KBM-7 (cell line): ENCODE measurements around the gene C1orf21.

Source experiments
- DNase-seq: peaks from one replicate; pipeline ENCODE4 v3.0.0-alpha.2; 2015
- in situ Hi-C: fragments of 300-500 bp; cut with MboI; formaldehyde crosslinking; loops from 2 replicates; pipeline ENCODE4 v1.14.3; 2020; ENCODE audit warnings: low sequenced_read_pairs, low pct_unique_long_range_greater_than_20kb, mixed read lengths

The C1orf21 gene

DNA sequence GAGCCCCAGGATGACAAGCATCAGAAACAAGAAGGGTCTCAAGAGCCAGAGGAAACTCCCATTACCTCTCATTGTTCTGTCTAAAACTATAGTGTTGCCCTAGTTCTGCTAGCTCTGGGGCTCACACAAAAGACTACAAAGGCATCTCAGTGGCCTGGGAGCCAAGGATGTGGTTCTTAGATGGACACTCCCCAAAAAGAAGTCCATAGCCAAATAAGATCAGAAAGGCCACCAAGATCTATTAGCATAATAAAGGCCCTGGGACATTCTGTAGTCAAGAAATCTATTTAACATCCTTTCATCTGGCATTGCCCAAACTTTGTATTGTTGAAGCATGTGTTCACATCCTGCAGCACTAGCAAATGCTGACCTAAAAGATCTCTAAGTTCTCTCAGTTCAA is 268.4 kb downstream of the C1orf21 start:
- DNase-seq = no peak
- in situ Hi-C loops = loop anchor here (25.0 kb wide), 1 partner anchor 568 kb away; no protein-coding TSS in a partner anchor

DNA sequence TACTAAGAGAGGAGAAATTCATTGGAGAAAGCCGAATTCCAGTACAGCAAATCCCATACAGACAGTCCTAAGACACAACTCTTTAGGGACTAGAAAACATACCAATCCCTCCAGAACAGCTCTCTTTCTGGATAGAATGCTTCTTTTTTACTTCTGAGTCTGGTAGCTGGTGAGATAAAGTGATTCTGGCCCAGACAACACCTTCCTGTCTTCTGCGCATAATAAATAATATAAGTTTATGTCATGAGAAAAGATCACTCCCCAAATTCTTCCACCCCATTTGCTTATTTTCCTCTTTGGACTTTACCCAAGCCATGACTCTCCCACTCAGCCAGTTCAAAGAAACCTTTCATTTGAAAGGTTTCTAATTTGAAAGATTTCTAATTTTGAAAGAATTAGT is 269.4 kb downstream of the C1orf21 start:
- in situ Hi-C loops = loop anchor here (25.0 kb wide), 1 partner anchor 569 kb away; no protein-coding TSS in a partner anchor

DNA sequence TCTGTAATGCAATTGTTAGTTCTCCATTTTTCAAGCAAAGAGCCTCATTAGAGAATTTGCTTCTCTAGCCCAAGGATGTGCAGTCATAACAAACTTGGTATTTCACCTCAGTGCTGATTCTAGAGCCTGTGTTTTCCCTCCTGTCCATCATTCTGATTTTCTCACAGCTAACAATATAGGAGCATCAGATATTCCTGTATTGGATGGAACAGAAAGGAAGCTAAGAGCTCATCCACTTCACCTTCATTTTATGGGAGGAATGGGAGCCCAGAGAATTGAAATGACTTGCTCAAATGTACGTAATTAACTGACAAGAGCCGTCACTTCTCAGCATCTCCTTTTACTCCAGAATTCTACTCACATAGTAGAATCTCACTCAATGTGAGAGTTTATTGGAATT is 271.2 kb downstream of the C1orf21 start:
- in situ Hi-C loops = loop anchor here (25.0 kb wide), 1 partner anchor 571 kb away; no protein-coding TSS in a partner anchor
- DNase-seq = no peak

More for the DNA sequence above, 269.4 kb downstream of the C1orf21 start:
- no peak for DNase-seq

DNA sequence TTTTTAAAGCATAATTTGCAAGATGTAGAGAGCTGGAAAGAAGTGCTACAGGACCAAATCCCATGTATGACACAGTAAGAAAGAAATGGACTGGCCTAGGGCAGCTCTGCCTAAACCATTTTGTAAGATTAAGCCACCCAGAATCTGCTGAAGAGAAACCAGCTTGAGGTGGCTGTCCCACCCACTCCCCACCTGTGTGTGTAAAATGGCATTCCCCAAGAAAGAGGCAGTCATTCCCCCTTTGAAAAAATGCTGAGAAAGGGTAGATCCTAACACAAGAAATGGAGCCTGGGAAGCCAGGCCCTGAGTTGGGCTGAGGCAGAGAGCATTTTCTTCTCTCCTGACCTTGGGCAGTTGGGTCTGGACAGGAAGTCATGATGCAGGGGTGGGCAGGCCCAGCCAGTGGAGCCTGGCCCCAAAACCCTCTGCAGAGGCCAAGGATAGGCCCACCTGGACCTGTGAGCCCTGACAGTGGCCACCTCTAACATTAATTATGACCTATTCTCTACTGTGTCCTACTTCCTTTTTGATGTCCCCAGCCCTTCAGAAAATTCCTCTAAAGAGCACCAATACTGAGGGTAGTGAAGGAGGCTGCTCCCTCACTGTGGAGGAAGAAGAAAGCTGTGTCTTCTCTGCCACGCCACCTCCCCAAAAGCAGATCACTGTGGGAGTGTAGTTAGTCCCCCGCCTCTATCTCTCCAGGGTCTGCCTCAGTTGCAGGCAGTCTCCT is 273.8 kb downstream of the C1orf21 start:
- DNase-seq = no peak
- in situ Hi-C loops = loop anchor here (25.0 kb wide), 1 partner anchor 573 kb away; no protein-coding TSS in a partner anchor

DNA sequence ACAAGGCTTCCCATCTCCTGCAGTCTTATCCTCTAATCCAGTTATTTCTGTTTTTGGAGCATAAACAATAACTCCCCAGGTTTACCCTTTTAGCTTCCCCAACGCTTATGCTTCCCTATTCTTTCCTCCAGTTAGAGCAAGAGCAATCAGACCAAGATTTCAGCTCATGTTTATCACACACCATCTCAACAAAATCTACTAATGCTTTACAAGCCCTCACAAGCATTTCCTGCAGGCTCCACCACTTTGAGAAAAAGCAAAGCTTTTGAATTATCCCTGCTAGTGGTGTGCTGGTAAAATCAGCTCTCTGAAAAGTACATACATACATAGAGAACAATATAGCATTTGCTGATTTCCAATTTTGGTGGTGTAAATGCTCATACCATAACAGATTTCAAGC is 275.0 kb downstream of the C1orf21 start:
- in situ Hi-C loops = loop anchor here (25.0 kb wide), 1 partner anchor 574 kb away; no protein-coding TSS in a partner anchor
- no peak for DNase-seq

DNA sequence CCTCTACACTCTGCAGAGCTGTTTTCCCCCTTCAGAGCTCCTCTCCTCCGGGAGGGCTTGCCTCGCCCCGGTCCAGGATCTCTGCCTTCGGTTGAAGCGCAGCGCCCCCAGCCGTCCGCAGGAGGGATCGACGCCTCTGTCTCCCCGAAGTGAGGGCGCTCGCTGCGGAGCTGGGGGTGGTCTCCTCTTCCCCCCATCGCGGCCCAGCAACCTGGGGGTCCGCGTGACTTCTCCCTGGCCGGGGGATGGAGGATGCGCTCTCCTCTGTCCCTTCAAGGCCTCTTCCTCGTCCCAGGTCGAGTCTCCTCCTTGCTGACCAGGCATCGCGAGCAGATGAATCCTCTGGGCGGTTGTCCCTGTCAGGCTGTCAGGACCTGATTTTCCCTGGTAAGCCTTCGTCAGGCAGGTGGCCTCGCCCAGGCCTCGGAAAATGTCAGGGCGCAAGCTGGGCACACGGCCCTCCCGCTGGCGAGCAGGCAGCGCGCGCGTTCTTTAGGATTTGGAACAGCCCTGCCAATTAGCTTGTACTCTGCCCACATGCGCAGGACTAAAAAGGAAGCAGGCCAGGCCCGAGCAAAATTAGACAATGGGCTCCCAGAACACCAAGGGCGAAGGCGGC is 277.3 kb downstream of the C1orf21 start:
- peak; percentile 70 for DNase-seq
- in situ Hi-C loops = loop anchor here (25.0 kb wide), 1 partner anchor 577 kb away; no protein-coding TSS in a partner anchor

DNA sequence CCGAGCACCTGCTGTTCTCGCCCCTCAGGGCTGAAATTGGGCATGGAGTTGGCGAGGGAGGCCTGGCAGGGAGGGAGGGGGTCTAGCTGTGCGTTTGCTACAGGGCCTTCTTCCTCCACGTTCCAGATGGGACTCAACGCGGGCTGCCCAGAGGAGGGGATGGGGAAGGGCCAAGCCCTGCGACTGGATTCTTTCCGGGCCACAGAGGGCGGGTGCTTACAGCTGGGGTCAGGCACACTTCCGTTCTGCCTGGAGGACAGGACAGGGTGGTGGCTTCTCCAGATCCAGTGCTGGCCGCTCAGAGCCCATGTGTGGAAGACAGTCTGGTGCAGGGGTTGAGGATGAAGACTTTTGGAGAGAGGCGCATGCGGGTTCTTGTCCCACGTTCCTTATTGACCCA is 277.8 kb downstream of the C1orf21 start:
- in situ Hi-C loops = loop anchor here (25.0 kb wide), 1 partner anchor 577 kb away; no protein-coding TSS in a partner anchor
- DNase-seq = no peak

DNA sequence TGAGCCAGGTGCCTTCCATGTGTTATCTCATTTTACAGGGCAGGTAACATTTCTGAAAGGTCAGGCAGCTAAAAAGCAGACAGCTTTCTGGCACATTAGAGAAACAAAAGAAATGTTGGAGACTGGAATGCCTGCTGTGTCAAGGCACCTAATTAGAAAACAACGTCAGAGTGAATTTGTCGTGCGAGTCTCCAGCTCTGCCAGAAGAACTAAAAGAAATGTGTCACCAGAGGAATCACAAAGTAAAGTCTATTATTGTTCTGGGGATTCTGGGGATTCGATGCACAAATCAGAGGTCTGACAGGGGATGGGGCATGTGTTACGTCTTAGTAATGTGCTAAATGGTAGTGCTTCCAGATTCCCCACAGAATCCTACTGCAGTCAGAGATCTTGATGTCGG is 278.5 kb downstream of the C1orf21 start:
- in situ Hi-C loops = loop anchor here (25.0 kb wide), 1 partner anchor 578 kb away; no protein-coding TSS in a partner anchor

DNA sequence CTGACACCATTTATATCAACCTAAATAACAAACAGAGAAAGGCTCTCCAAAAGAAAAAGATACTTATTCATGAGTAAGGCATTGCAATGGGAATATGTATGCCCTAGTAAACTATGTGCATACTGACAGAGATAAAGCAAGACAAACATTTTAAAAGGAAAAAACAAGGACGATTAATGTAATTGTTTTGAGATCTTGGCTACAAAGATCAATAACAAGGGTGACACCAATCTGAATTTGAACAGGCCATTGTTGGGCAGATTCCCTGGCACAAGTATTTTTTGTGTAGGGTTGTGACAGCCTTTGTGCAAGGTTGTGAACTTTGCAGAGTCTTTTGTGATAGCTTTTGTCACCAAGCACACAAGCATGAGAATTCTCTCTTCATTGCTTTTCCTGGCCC is 282.6 kb downstream of the C1orf21 start:
- DNase-seq = no peak
- in situ Hi-C loops = loop anchor here (25.0 kb wide), 1 partner anchor 582 kb away; no protein-coding TSS in a partner anchor

More for the DNA sequence above, 278.5 kb downstream of the C1orf21 start:
- no peak for DNase-seq

DNA sequence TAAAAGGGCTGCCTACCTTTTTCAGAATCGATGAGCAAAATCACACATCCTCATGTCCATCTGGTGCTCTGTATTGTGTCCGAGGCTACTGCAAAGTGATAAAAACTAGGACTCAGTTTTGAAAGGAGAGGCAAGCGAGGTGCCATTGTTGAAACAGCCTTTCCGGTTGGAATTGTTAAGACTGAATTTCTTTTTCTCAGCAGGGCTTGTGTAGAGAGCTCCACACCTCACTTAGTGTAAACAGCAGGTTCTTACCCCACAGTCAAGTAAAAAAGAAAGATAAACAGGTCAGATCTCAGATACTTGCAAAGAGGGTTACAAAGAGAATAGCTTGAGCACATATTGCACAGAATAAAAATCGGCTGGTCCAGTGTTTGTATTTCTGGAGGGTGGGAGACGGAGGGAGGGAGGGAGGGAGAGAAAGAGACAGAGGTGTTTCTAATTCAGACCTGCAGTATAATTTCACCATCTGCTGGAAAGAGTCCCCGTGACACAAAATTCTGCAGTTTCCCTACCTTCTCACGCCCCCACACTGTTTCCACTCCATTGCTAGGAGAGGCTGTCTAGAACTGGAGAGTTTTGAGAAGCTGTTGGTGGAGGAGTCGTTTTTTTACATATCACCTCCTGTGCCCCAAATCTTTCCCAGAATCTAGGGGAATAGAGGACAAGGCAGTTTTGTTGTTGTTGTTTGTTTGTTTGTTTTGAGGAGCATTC is 285.3 kb downstream of the C1orf21 start:
- in situ Hi-C loops = loop anchor here (25.0 kb wide), 1 partner anchor 585 kb away; no protein-coding TSS in a partner anchor
- DNase-seq = no peak

DNA sequence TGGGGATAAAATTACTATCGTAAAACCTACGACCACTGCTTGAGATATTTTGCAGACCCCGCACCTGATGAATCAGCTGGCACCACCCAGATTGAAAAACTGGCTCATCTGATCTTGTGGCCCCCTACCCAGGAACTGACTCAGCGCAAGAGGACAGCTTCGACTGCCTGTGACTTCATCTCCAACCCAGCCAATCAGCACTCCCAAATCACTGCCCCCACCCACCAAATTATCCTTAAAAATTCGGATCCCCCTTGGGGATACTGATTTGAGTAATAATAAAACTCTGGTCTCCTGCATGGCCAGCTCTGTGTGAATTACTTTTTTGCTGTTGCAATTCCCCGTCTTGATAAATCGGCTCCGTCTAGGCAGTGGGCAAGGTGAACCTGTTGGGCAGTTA is 286.5 kb downstream of the C1orf21 start:
- DNase-seq = no peak
- in situ Hi-C loops = loop anchor here (25.0 kb wide), 1 partner anchor 586 kb away; no protein-coding TSS in a partner anchor

DNA sequence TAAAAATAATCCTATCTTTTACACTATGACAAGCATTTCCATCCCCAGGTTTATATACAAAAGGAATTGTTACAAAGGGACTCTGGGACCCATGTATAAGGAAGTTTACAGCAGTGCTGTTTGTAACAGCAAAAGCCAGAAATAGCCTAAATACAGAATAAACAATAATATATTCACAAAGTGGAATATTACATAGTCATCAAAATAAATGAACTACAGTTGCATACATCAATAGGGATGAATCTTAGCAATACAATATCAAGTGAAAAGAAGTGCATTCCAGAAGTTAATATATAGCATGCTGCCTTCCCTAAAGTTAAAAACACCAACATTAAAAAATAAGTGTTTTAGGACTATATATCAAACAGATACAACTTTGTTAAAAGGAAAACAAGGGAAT is 290.5 kb downstream of the C1orf21 start:
- in situ Hi-C loops = no loop called here
- no peak for DNase-seq
